Stimulated activated CD4-positive, alpha-beta T cell treated with anti-CD3 and anti-CD28 coated beads, Interleukin-4, amount 100 ng/mL, for 48 hours (primary cell): Measurements from ENCODE around the gene TUBB2A.
"Not testable (repeated sequence)": the region's sequence is repeated elsewhere in the genome, so short reads cannot be mapped to it uniquely, and the experiment has no call there.

Experiments used
- DNase-seq, 2 donors: peaks; one replicate each; pipeline ENCODE4 v3.0.0-alpha.2; 2020; ENCODE audit warnings: low read depth in 2 of 2

Gene TUBB2A

GRCh38 chr6:3156184-3157130 is 887 bp downstream of the TUBB2A start:
- not testable (repeated sequence) for DNase-seq

GRCh38 chr6:3155416-3155815 is 1.9 kb downstream of the TUBB2A start:
- DNase-seq = not testable (repeated sequence)

GRCh38 chr6:3152689-3153088 is 4.7 kb downstream of the TUBB2A start:
- no peak for DNase-seq

GRCh38 chr6:3151691-3152090 is 5.7 kb downstream of the TUBB2A start:
- no peak for DNase-seq

GRCh38 chr6:3147914-3148757 is 9.2 kb downstream of the TUBB2A start:
- DNase-seq = no peak

- DNase-seq = no peak
Measured at GRCh38 chr6:3144571-3144970, 12.8 kb downstream of the TUBB2A start.

- DNase-seq = no peak
Measured at GRCh38 chr6:3143158-3143557, 14.2 kb downstream of the TUBB2A start.

- no peak for DNase-seq
Measured at GRCh38 chr6:3142536-3142935, 14.8 kb downstream of the TUBB2A start.

- DNase-seq = no peak
Measured at GRCh38 chr6:3140201-3140600, 17.1 kb downstream of the TUBB2A start.

- no peak for DNase-seq
Measured at GRCh38 chr6:3139090-3139903, 18.0 kb downstream of the TUBB2A start.

- no peak for DNase-seq
Measured at GRCh38 chr6:3138341-3138740, 19.0 kb downstream of the TUBB2A start.

- not testable (repeated sequence) for DNase-seq
Measured at GRCh38 chr6:3137873-3138272, 19.5 kb downstream of the TUBB2A start.

- DNase-seq = no peak
Measured at GRCh38 chr6:3137057-3137777, 20.1 kb downstream of the TUBB2A start.

GRCh38 chr6:3136292-3137011 is 20.9 kb downstream of the TUBB2A start:
- no peak for DNase-seq

- no peak for DNase-seq
Measured at GRCh38 chr6:3135668-3136291, 21.6 kb downstream of the TUBB2A start.

GRCh38 chr6:3133515-3133914 is 23.8 kb downstream of the TUBB2A start:
- no peak for DNase-seq

GRCh38 chr6:3131695-3132094 is 25.6 kb downstream of the TUBB2A start:
- no peak for DNase-seq

- DNase-seq = no peak
Measured at GRCh38 chr6:3128356-3129108, 28.8 kb downstream of the TUBB2A start.

GRCh38 chr6:3125815-3126214 is 31.5 kb downstream of the TUBB2A start:
- no peak for DNase-seq
